DMS114 treated with DMSO at 0.1 percent for 48 hours (cell line): ENCODE measurements around the gene TOM1L2.
"Not testable (repeated sequence)": the region's sequence is repeated elsewhere in the genome, so short reads cannot be mapped to it uniquely, and the experiment has no call there.

Experiments used
- DNase-seq: peaks from one replicate; lab custom pipeline; 2025; ENCODE audit not compliant: unreplicated experiment; lab: John Stamatoyannopoulos, UW

The TOM1L2 gene

DNA sequence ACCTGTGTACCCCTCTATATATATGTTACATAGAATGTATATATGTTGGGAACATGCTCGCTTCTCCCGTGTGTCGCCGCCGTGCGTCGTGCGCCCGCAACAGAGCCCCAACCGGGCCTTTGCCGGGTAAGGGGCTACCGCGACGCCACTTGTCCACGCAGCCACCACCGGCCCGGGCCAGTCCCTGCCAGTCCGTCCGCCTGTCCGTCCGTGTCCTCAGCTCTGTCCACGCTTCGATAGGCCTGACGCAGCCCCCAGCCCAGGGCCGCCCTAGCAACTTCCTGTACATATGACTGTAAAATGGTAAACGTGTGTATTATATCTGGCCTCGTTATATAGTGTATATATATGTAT is 161.3 kb downstream of the TOM1L2 start:
- no peak for DNase-seq

- no peak for DNase-seq
Observed at GRCh38 chr17:17810084-17810894, 161.9 kb downstream of the TOM1L2 start.

DNA sequence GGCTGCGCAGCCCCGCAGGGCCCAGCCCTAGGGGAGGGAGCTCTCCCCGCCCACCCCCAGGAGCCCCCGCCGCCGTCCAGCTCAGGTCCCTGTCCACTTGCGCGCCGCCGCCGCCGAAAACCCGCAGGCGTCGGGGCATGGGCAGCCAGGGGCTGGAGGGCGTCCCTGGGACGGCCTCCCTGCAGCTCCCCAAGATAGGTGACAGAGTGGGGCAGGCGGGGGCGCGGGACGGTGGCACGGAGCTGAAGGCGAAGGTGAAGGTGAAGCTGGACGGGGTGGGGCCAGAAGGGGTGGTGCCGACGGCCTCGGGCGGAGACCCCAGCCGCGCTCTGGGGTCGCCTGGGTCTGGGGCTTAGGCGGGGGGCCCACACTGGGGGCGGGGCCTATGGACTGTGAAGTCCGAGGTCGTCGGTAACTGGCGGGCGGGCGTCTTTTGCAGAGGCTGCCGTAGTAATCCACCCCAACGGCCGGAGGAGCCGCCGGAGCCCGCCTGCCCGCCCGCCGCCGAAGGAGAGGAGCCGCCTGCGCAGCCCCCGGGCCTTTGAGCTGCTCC is 162.6 kb downstream of the TOM1L2 start:
- DNase-seq, result no peak

GRCh38 chr17:17808706-17809432 is 163.3 kb downstream of the TOM1L2 start:
- no peak for DNase-seq

DNA sequence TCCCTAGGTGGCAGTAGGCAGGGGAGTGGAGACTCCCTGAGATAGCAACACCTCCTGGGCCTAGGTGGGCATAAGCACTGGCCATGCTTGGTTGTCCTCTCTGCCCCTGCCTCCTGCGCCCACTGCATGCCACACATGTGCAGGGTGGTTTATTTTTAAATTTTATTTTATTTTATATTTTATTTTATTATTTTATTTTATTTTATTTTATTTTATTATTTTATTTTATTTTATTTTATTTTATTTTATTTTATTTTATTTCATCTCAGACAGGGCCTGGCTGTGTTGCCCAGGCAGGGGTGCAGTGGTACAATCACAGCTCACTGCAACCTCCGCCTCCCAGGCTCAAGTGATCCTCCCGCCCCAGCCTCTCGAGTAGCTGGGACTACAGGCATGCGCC is 164.0 kb downstream of the TOM1L2 start:
- DNase-seq, result not testable (repeated sequence)

DNA sequence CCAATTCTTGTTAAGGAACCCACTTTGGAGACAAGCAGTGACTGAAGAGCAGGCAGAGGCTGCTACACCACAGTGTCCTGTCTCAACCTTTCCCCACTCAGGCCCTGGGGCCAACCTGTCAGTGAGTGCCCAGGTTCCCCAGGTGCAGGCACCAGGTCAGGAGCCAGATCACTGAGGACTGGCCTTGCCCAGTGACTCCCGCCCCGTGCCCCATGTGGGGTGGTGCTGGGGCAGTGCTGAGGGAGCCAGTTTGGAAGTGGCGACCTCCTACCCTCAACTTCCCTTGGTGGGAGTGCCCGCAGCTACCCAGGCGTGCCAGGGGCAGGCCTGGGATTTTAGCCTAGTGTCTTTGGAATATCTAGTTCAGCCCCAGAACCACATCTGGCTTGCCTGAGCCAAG is 164.8 kb downstream of the TOM1L2 start:
- DNase-seq, result no peak

DNA sequence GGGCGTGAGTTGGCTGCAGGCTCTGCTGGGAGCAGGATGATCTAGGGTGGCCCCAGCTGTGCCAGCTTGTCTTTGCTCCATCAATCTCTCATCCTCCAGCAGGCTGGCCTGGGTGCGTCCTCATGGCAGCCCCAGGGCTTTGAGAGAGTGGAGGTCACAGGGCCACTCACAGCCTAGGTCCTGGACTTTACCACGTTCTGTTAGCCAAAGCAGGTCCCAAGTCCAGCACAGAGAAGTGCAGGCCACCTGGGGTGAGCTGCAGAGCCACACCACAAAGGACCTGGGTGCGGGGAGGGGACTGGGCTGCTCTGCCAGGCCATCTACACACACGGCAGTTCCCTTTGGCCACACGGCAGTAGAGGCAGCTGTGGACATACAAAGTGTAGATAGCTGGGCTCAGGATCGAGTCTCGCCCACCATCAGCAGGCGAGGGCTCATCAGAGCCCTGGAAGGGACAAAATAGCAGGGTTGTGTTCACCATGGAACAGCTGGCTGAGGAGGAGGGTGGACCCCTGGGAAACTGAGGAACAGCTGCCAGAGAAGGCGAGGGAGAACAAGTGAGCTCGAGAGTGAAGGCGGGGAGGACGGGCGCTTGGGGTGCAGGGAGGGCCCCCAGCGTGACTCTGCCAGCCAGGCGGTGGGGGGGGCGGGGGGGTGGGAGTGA is 165.5 kb downstream of the TOM1L2 start:
- DNase-seq, result no peak

GRCh38 chr17:17806035-17806434 is 166.2 kb downstream of the TOM1L2 start:
- DNase-seq, result no peak

- DNase-seq, result no peak
Observed at GRCh38 chr17:17805575-17805974, 166.6 kb downstream of the TOM1L2 start.

- no peak for DNase-seq
Observed at GRCh38 chr17:17804007-17804406, 168.2 kb downstream of the TOM1L2 start.

DNA sequence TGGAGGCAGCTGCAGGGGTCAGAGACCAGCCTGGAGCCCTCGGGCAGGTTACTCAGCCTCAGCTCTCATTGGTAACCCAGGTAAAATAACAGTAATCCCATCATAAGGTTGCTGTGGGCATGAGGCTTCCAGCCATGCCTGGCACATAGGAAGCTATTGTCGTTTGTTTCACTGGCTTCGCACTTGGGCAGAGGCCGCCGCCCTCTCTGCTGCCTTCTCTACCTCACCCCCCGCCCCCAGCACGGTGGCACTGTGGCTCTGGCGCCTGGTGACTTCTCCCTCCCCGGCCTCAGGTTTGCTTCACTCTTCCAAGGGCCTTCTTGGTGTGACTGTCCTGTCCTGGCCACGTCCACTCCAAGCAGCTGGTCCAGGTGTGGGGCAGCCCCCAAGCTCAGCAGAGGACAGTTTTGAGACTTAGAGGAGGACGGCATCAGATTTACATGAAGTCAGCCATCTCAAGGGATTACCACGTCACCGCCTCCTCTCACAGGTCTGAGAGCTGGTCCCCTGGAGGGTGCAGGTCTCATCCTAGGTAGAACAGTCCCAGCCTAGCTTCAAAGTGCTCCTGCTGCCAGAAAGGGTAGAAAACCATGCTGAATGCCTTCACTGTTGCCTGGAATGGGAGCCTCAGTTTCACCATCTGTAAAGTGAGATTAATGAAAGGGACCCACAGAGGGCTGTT is 170.3 kb downstream of the TOM1L2 start:
- no peak for DNase-seq

- no peak for DNase-seq
Observed at GRCh38 chr17:17800504-17801021, 171.6 kb downstream of the TOM1L2 start.

DNA sequence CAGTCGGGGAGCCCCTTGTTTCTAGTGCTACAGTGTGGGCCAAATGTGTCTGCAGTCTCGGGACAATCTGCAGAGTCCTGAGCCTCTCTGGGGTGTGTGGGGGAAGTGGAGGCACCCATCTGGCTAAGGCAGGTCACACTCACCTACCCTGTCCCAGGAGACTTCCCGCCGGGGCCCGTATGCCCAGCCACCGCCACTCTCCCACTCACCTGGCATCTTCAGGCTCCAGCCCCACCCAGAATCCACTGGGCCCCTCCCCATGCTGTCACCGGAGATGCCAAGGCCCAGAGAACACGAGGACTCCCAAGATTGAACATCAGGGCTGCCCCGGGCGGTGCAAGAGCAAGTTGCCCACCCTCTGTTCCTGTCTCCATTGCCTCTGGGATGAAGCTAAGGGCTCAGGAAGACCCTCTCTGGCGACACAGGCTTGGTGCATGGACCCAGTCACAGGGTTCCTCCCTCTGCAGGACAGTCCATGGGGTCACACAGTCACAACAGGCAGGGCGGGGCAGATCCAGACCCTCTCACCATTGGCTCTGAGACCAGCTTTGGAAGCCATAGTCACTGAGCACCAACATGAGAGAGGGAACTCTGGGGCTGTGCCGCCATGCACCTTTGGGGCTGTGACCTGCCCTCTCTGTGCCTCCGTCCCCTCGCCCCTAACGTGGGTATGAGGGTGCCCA is 173.5 kb downstream of the TOM1L2 start:
- no peak for DNase-seq

- DNase-seq, result no peak
Observed at GRCh38 chr17:17798010-17798556, 174.1 kb downstream of the TOM1L2 start.

DNA sequence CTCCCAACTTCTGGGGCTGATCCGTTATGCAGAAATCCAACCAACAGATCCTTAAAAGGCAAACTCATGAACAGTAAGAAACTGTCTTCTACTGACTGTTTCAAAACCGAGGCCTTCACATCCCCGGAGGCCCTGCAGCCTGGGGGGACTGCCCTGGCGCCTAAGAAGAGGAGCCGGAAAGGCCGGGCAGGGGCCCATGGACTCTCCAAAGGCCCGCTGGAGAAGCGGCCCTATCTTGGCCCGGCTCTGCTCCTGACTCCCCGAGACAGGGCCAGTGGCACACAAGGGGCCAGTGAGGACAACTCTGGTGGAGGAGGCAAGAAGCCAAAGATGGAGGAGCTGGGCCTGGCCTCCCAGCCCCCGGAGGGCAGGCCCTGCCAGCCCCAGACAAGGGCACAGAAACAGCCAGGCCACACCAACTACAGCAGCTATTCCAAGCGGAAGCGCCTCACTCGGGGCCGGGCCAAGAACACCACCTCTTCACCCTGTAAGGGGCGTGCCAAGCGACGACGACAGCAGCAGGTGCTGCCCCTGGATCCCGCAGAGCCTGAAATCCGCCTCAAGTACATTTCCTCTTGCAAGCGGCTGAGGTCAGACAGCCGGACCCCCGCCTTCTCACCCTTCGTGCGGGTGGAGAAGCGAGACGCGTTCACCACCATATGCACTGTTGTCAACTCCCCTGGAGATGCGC is 174.9 kb downstream of the TOM1L2 start:
- no peak for DNase-seq

DNA sequence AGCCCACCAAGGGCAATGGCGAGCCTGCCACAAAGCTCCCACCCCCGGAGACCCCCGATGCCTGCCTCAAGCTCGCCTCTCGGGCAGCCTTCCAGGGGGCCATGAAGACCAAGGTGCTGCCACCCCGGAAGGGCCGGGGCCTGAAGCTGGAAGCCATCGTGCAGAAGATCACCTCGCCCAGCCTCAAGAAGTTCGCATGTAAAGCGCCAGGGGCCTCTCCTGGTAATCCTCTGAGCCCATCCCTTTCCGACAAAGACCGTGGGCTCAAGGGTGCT is 175.5 kb downstream of the TOM1L2 start:
- no peak for DNase-seq

GRCh38 chr17:17795946-17796786 is 176.0 kb downstream of the TOM1L2 start:
- DNase-seq, result no peak

DNA sequence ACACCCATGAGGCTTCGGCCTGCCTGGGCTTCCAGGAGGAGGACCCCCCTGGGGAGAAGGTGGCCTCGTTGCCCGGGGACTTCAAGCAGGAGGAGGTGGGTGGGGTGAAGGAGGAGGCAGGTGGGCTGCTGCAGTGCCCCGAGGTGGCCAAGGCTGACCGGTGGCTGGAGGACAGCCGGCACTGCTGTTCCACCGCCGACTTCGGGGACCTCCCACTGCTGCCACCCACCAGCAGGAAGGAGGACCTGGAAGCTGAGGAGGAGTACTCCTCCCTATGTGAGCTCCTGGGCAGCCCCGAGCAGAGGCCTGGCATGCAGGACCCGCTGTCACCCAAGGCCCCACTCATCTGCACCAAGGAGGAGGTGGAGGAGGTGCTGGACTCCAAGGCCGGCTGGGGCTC is 176.9 kb downstream of the TOM1L2 start:
- no peak for DNase-seq

GRCh38 chr17:17794382-17794781 is 177.8 kb downstream of the TOM1L2 start:
- DNase-seq, result no peak
